ENCODE measurements around the gene HMGCL.
"Not testable (repeated sequence)": the region's sequence is repeated elsewhere in the genome, so short reads cannot be mapped to it uniquely, and the experiment has no call there.

The HMGCL gene

DNA sequence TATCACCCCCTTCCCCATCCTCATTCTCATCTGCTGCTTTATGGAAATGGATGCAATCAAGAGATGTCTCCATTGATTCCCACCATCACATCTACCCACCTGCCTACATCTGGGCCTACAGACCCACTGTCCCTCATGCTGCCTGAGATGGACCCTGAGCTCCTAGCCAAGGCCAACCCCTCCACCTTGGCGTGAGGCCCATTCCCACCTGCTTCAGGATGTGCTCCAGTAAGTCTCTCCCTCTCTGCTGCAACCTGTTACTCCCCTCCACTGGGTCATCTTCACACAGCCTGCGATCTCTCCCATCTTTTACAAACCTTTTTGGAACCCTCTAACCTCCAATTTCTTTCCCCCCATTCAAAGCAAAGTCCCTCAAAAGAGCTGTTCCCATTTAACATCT lies 20.2 kb downstream of the HMGCL start:
- DNase-seq (ENCODE audit: low read depth), result no peak
- H3K4me1 ChIP-seq (ENCODE audit: control insufficient read depth, insufficient read depth, low read length), result peaks cover 11% of the 10 kb centered on the region
- no peak overlapping the region for H3K4me3 ChIP-seq (ENCODE audit: low read length)
- no peak overlapping the region for H3K9ac ChIP-seq (ENCODE audit: low read length)
- H3K27me3 ChIP-seq (replicated peaks; ENCODE audit: control insufficient read depth, insufficient read depth, low read length), result no peaks in the 10 kb centered on the region
- no peaks in the 10 kb centered on the region for H3K9me3 ChIP-seq (ENCODE audit: control insufficient read depth, low read length)
- peaks cover 28% of the 10 kb centered on the region for H3K36me3 ChIP-seq (ENCODE audit: control insufficient read depth, insufficient read depth, low read length, severe bottlenecking)

GRCh38 chr1:23804183-23804835 lies 20.9 kb downstream of the HMGCL start:
- Histone ChIP-seq H3K36me3 (ENCODE audit: control insufficient read depth, insufficient read depth, low read length, severe bottlenecking) (peaks cover 28% of the 10 kb centered on the region), H3K27me3 (replicated peaks; ENCODE audit: control insufficient read depth, insufficient read depth, low read length) (no peaks in the 10 kb centered on the region), H3K4me3 (ENCODE audit: low read length) (no peak overlapping the region), H3K9me3 (ENCODE audit: control insufficient read depth, low read length) (no peaks in the 10 kb centered on the region), H3K4me1 (ENCODE audit: control insufficient read depth, insufficient read depth, low read length) (peaks cover 17% of the 10 kb centered on the region), H3K9ac (ENCODE audit: low read length) (no peak overlapping the region)
- DNase-seq (ENCODE audit: low read depth), result no peak

DNA sequence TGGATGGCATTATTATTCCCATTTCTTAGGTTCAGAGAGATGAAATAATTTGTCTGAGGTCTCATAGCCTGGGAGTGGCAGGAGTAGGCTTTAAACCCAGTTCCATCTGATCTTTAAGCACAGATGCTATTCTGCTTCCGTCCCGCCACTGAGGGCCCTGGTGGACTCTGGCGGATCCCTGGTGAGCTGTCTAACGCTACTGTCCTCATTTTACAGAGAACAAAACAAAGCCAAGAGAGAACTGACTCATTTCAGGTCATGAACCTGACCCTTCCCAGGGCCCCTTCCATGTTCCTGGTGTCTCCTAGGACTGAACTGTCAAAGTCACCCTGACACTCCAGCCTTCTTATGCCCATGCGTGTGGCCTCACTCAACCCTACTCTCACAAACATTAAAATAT lies 21.6 kb downstream of the HMGCL start:
- Histone ChIP-seq H3K36me3 (ENCODE audit: control insufficient read depth, insufficient read depth, low read length, severe bottlenecking) (peaks cover 28% of the 10 kb centered on the region), H3K9me3 (ENCODE audit: control insufficient read depth, low read length) (no peaks in the 10 kb centered on the region), H3K4me1 (ENCODE audit: control insufficient read depth, insufficient read depth, low read length) (peaks cover 19% of the 10 kb centered on the region), H3K9ac (ENCODE audit: low read length) (no peak overlapping the region), H3K4me3 (ENCODE audit: low read length) (no peak overlapping the region), H3K27me3 (replicated peaks; ENCODE audit: control insufficient read depth, insufficient read depth, low read length) (no peaks in the 10 kb centered on the region)
- DNase-seq (ENCODE audit: low read depth), result no peak

DNA sequence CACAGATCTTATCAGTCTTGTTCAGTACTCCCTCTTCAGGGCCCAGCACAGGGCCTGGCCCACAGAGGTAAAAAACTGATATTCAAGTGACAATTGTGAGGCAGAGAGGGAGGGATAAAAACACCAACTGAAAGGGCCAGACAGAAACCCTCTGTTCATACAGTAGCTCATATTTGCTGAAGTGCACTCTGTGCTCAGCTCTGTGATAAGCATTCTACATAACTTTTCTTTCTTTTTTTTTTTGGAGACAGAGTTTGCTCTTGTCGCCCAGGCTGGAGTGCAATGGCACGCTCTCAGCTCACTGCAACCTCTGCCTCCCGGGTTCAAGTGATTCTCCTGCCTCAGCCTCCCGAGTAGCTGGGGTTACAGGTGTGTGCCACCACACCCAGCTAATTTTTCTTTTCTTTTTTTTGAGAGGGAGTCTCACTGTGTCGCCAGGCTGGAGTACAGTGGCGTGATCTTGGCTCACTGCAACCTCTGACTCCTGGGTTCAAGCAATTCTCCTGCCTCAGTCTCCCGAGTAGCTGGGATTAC lies 22.4 kb downstream of the HMGCL start:
- Histone ChIP-seq H3K36me3 (ENCODE audit: control insufficient read depth, insufficient read depth, low read length, severe bottlenecking) (peaks cover 23% of the 10 kb centered on the region), H3K4me1 (ENCODE audit: control insufficient read depth, insufficient read depth, low read length) (peaks cover 19% of the 10 kb centered on the region)
- not testable (repeated sequence) for H3K4me3 ChIP-seq (ENCODE audit: low read length); H3K9ac ChIP-seq (ENCODE audit: low read length); H3K9me3 ChIP-seq (ENCODE audit: control insufficient read depth, low read length); DNase-seq (ENCODE audit: low read depth); H3K27me3 ChIP-seq (replicated peaks; ENCODE audit: control insufficient read depth, insufficient read depth, low read length)

- no peaks in the 10 kb centered on the region for H3K9me3 ChIP-seq (ENCODE audit: control insufficient read depth, low read length)
- H3K4me3 ChIP-seq (ENCODE audit: low read length), result peak overlapping the region; percentile 95
- peak overlapping the region; percentile 90 for H3K9ac ChIP-seq (ENCODE audit: low read length)
- H3K36me3 ChIP-seq (ENCODE audit: control insufficient read depth, insufficient read depth, low read length, severe bottlenecking), result peaks cover 16% of the 10 kb centered on the region
- no peak for DNase-seq (ENCODE audit: low read depth)
- H3K27me3 ChIP-seq (replicated peaks; ENCODE audit: control insufficient read depth, insufficient read depth, low read length), result no peaks in the 10 kb centered on the region
- H3K4me1 ChIP-seq (ENCODE audit: control insufficient read depth, insufficient read depth, low read length), result peaks cover 19% of the 10 kb centered on the region
Measured at GRCh38 chr1:23801876-23802275, 23.4 kb downstream of the HMGCL start.

DNA sequence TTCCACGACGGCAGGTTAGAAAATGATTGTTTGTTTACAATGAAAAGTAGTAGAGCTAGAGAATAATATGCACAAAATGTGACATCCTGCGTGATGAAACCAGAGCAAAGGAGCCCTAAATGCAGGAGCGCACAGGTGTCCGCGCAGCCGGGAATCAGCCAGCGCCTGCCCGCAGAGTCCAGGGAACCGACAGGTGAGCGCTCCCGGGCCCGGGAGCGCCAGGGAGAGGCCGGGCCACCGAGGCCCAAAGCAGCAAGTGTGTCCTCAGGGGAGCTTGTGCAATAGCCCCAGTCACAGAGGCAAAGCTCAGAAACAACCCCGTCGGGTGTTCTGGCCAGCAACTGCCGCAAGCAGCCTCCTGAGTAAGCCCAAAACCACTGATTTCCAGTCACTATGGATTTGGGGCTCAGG lies 23.9 kb downstream of the HMGCL start:
- peaks cover 11% of the 10 kb centered on the region for H3K36me3 ChIP-seq (ENCODE audit: control insufficient read depth, insufficient read depth, low read length, severe bottlenecking)
- DNase-seq (ENCODE audit: low read depth), result peak; percentile 56
- peaks cover 19% of the 10 kb centered on the region for H3K4me1 ChIP-seq (ENCODE audit: control insufficient read depth, insufficient read depth, low read length)
- peak overlapping the region; percentile 95 for H3K4me3 ChIP-seq (ENCODE audit: low read length)
- no peaks in the 10 kb centered on the region for H3K9me3 ChIP-seq (ENCODE audit: control insufficient read depth, low read length)
- peak overlapping the region; percentile 90 for H3K9ac ChIP-seq (ENCODE audit: low read length)
- no peaks in the 10 kb centered on the region for H3K27me3 ChIP-seq (replicated peaks; ENCODE audit: control insufficient read depth, insufficient read depth, low read length)

DNA sequence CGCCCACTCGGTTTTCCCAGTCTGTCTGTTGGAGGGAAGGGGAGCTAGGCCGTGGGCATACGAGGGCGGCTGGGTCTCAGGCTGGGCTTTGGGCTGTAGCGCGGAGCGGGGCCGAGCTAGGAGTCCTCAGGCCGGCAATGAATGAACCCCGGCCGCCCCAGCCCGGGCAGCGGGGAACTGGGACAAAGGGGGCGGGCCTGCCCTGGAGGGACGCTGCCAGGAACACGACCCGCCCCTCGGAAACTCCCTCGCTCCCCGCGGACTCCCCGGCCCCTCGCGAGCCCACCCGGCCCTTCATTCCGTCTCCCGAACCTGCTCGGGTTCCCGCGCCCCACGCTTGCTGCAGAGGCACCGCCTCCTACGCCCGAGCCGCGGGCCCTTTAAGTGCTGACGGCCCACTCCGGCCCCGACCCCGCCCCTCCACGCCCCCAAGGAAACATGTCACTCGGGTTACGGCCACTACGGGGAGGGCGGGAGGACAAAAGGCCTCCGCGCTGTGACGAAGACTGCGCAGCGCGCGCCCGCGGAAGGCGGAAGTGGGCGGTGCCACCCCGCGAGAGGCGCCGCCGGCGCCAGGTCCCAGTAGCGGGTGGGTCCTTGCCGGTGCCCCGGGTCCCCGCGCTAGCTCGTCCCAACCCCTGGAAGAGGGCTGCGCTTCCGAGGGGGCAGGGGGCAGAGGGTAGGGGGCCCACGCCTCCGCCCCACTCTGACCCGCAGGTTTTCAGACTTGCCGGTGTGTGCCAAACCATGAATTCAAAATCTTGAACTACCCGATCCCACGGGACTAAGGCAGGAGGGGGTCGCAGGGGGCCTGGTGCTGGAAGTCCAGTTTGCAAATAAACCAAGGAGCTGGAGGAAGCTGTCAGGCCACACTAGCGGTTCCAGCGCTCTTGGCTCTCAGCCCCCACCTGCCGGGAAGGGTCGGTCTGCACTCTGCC lies 24.6 kb downstream of the HMGCL start, which contains the start of gene GALE:
Gene GALE (minus strand): TSS at position 355 of the 938 bp plus-strand sequence. CDS start 1,747 bp downstream, outside the sequence.
- peak; percentile 98 for DNase-seq (ENCODE audit: low read depth)
- Histone ChIP-seq H3K4me3 (ENCODE audit: low read length) (peak within 1 kb of the TSS; percentile 95), H3K4me1 (ENCODE audit: control insufficient read depth, insufficient read depth, low read length) (peaks cover 19% of the 10 kb centered on the region), H3K9ac (ENCODE audit: low read length) (peak within 1 kb of the TSS; percentile 90), H3K27me3 (replicated peaks; ENCODE audit: control insufficient read depth, insufficient read depth, low read length) (no peaks in the 10 kb centered on the region), H3K36me3 (ENCODE audit: control insufficient read depth, insufficient read depth, low read length, severe bottlenecking) (peaks cover 16% of the 10 kb centered on the region), H3K9me3 (ENCODE audit: control insufficient read depth, low read length) (no peaks in the 10 kb centered on the region)

DNA sequence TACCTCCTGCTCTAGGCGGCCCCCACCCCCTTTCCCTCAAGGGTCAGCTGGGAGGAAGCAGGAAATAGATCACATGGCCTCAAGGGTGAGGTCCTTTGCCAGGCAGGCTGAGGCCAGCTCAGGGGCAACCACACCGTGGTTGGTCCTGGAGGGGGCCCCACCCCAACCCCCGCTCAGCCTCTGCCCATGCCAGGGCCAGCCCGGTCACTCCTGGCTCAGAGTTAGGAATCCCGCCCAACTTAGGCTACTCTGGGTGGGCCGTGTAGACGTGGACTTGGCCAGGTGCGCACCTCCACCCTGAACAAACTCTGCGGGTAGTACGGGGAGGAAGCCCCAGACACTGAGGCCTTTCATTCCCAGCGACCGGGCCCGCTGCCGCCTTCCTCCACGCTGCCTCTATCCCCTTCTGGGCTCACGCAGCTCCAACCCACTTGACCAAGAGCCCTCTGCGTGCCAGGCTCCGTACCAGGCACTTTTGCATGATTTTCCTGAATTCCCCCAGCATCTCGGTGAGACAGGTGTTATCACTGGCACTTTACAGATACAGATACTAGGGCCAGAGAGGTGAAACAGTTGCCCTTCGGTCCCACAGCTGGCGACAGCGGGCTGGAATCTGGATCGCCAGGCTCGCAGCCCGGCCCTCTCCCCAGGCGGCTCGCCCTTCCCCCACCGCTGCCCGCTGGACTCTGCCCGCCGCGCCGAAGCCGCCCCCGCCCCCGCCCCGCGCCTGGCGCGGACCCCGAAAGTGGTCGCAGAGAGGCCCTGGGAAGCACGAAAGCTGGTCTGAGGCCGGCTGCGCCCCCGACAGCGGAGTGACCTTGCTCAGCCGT lies 25.4 kb downstream of the HMGCL start:
- peak overlapping the region; percentile 95 for H3K4me3 ChIP-seq (ENCODE audit: low read length)
- peak; percentile 63 for DNase-seq (ENCODE audit: low read depth)

GRCh38 chr1:23799255-23799569 lies 26.0 kb downstream of the HMGCL start:
- Histone ChIP-seq H3K27me3 (replicated peaks; ENCODE audit: control insufficient read depth, insufficient read depth, low read length) (no peaks in the 10 kb centered on the region), H3K9ac (ENCODE audit: low read length) (peak overlapping the region; percentile 90), H3K4me3 (ENCODE audit: low read length) (peak overlapping the region; percentile 95), H3K4me1 (ENCODE audit: control insufficient read depth, insufficient read depth, low read length) (peaks cover 19% of the 10 kb centered on the region), H3K9me3 (ENCODE audit: control insufficient read depth, low read length) (no peaks in the 10 kb centered on the region), H3K36me3 (ENCODE audit: control insufficient read depth, insufficient read depth, low read length, severe bottlenecking) (peaks cover 17% of the 10 kb centered on the region)
- DNase-seq (ENCODE audit: low read depth), result no peak

More for the DNA sequence above, 25.4 kb downstream of the HMGCL start:
- Histone ChIP-seq H3K9ac (ENCODE audit: low read length) (peak overlapping the region; percentile 90), H3K27me3 (replicated peaks; ENCODE audit: control insufficient read depth, insufficient read depth, low read length) (no peaks in the 10 kb centered on the region), H3K4me1 (ENCODE audit: control insufficient read depth, insufficient read depth, low read length) (peaks cover 19% of the 10 kb centered on the region), H3K36me3 (ENCODE audit: control insufficient read depth, insufficient read depth, low read length, severe bottlenecking) (peaks cover 20% of the 10 kb centered on the region), H3K9me3 (ENCODE audit: control insufficient read depth, low read length) (no peaks in the 10 kb centered on the region)

GRCh38 chr1:23798662-23799142 lies 26.5 kb downstream of the HMGCL start:
- H3K9ac ChIP-seq (ENCODE audit: low read length), result no peak overlapping the region
- H3K4me3 ChIP-seq (ENCODE audit: low read length), result no peak overlapping the region
- H3K4me1 ChIP-seq (ENCODE audit: control insufficient read depth, insufficient read depth, low read length), result peaks cover 19% of the 10 kb centered on the region
- no peak for DNase-seq (ENCODE audit: low read depth)
- H3K36me3 ChIP-seq (ENCODE audit: control insufficient read depth, insufficient read depth, low read length, severe bottlenecking), result peaks cover 12% of the 10 kb centered on the region
- H3K27me3 ChIP-seq (replicated peaks; ENCODE audit: control insufficient read depth, insufficient read depth, low read length), result no peaks in the 10 kb centered on the region
- no peaks in the 10 kb centered on the region for H3K9me3 ChIP-seq (ENCODE audit: control insufficient read depth, low read length)
